A204.1 (cell line): ENCODE measurements around the gene LRRC8C.

Experiments used
- FAIRE-seq: peaks from 2 replicates; lab custom pipeline; 2012; peaks lifted over from hg19 to GRCh38; lab: Jason Lieb, UNC

LRRC8C gene

DNA sequence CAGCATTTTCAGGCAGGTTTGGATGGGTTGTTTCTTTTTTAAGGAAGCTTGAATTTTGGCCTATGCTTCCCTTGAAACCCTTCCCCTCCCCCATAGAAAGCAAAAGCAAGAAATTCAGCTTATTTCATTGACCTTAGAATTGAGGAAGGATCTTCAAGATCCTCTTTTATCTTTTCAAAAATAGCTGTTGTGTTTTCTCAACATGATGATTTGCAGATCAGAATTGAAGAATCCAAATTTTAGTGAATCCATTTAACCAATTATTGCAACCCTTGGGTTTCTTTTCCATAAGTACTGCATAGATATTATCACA is 73.7 kb downstream of the LRRC8C start:
- no peak for FAIRE-seq

DNA sequence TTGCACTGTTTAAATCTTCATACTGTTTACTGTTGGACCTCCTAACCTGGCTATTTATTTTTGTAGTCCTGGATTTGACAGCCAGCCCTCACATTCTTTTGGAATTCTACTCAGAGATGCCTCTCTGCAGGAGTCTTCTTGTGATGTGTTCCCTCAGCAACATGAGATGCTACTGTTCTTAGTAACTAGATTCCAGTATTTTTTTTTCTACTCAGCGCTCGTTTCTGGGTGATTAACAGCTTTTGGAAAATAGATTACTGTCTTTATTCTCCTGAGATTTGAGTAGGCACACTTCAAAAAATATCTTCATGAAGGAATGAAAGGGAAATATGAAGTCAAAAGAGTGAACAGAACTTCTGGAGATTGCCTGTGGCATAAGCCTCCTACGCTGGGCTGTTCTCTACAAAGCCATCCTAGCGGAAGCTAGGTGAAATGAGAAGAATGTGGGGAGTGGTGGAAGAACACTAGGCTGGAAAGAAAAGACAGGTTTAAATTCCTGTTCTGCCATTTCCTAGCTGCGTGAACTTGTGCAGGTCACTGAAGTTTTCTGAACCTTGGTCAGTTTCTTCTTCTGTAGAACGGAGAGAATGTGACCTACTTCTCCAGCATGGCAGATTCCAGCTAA is 75.9 kb downstream of the LRRC8C start:
- no peak for FAIRE-seq

DNA sequence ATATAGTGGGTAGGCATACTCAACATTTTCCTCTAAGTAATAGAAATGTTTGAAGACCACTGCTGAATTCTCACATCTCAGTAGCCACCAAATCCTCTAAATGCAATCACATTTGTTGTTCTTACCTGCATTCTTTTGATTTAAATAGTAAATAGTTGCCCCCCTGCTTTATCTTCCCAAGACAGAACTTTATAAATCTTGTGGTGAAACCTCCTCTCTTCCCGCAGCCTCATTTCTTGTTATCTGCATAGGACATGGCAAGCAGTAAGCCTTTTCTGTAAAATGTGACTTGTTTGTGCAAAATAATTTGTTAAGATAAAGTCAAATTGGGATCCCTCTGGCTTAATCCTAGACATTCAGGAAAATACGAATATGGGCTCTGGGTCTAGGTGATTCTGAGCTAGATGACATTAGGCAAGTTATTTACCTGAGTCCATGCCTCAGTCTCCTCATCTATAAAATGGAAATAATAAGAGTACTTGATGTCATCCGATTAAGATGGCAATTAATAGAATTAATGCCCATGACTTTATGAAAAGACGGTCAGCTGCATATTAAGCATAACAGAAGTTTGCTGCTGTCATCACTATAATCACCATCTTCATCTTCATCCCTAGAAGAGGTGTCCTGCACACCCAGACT is 77.7 kb downstream of the LRRC8C start:
- FAIRE-seq, result no peak

DNA sequence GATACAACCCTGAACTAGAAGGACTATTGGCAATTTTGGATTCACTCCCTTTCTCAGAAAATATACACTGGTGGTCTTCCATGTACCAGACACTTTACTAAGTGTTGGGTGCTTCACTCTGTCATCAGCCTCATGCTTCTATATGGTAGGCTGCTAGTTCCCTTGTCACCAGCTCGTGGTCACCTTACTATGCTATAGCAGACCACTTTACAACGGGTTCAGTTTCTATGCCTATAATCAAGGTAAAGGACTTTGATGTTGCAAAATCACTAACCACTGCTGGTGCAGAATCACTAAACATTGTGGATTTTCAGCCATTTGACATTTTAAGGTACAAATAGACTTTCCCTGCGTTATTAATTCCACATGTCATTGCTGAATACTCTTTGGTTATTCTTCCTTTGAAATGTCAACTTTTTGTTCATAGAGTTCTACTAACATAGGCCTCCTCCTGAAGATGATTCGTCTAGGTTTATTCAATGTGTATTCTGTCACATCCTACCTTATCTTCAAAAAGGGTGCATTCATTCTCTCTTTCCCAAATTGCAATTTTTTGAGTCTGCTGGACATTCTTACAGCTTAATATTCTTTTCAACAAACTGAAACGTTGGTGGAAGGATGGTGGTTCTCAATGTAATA is 78.3 kb downstream of the LRRC8C start:
- FAIRE-seq, result no peak

DNA sequence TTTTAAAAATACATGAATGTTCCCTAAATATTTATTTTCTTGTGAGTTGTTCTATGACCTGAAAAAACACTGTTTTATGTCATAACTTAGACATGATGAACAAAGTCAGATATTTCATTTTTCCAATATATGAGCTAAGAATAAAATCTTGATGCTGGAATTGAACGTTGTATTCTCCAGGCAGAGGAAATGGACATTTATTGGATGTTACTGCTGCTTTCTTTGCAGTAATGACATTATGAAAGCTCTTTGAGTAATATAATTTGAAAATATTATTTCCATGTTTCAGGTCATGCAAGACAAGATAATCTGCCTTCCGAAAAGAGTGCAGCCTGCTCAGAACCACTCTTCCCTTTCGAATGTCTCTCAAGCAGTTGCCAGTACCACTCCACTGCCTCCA is 79.5 kb downstream of the LRRC8C start:
- no peak for FAIRE-seq

DNA sequence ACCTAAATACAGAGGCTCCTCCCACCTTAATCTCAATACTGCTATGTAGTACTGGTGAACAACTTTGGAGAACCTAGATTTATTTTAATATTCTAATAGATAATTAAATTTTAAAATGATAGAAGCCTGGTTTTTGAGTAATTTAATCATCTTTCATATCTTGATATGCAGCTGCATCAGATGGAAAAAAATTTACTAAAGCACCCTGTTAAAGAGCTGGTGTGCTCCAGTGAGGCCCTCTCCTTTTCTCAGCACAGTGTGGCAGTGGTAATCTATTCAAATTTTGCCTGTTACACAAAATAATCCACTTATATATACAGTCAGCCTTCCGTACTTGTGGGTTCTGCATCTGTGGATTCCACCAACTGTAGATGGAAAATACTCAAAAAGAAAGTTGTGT is 82.8 kb downstream of the LRRC8C start:
- FAIRE-seq, result no peak

DNA sequence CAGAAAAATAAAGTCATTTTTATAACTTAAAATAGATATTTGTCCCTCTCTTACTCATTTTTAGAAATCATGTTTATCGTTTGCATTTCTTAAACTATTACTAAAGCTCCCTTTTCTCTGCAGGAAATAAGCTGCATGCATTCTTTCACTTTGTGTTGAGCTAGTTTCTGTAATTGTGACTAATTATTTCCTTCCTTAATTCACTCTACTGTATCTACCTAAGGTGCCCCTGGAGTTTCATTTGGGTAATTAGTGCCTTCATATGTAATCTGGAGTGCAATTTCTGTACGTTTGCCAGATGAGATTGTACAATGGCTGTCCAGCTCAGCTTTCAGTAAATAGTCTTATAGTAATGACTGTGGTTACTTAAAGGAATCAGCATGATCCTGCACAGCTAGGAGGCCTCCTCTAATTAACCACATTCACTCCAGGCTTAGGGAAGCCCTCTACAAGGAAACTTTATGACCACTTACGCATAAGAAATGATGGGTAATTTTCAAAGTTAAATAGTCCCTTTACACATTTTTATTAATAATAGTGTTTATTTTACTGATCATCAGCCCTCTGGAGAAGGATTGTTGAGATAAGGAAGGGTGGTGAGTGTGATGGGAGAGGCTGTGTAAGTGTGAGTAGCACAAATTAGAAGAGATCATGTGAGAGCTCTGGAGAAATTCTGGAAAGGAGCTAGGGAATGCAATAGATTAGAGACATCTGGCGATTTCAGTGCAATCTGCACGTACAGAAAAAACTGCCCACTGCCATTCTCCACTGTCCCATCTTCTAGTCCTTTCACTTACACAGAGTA is 86.8 kb downstream of the LRRC8C start:
- no peak for FAIRE-seq

DNA sequence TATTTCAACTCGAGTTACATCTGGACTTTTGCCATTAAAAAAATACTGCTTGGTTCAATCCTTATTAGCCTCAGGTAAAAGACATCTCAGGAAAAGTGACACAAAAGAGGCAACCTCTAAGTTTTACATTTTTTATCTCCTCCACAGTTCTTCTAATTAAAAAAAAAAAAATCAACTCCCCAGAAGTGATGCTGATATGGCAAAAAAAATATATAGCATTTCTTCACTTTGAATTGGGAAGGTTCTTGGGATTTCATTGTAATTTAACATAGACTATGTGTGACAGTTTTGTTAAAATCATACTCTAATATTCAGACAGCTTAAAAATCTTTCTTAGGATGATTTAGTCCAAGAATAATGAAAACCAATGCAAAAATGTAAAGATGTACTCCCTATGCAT is 87.9 kb downstream of the LRRC8C start:
- no peak for FAIRE-seq

DNA sequence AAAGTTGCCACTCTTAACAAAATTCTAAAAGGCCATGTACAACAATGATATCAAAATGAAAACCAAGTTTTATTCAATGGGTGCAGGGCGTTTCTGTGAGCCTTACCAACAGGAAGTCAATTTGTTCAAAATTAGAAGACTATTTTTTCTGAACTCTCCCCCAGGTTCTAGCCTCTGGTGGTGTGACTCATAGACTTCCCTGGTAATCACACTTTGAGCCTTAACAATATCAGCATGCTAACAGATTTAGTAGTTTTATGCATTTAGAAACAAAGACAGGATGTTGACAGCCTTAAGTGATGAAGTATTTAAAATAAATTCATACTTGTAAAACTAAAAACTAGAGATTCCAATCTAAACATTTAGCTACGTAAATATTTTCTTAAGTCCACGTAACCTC is 88.4 kb downstream of the LRRC8C start:
- no peak for FAIRE-seq

DNA sequence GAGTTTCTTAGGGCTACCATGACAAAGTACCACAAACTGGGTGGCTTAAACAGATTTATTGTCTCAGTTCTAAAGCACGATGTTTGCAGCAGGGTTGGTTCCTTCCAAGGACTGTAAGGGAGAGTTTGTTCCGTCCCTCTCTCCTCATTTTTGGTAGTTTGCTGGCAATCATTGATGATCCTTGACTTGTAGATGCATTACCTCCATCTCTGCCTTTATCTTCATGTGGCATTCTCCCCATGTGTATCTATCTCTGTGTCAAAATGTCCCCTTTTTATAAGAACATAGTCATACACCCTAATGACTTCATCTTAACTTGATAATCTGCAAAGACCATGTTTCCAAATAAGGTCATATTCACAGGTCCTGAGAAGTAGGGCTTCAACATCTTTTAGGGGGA is 90.2 kb downstream of the LRRC8C start:
- no peak for FAIRE-seq

DNA sequence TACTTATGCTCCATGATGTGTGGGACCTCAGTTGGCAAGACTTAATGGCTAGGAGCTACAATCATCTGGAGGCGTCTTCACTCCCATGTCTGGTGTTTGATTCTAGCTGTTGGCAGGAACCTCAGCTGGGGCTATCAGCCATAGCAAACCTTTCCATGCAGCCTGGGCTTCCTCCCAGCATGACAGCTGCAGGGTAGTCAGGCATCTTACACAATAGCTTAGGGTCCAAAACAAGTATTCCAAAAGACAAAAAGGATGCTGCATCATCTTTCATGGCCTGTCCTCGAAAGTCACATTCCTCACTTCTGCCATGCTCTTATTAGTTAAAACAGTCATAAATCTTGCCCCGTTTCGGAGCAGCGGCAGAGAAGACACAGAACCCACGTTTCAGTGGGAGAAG is 90.9 kb downstream of the LRRC8C start:
- FAIRE-seq, result no peak

DNA sequence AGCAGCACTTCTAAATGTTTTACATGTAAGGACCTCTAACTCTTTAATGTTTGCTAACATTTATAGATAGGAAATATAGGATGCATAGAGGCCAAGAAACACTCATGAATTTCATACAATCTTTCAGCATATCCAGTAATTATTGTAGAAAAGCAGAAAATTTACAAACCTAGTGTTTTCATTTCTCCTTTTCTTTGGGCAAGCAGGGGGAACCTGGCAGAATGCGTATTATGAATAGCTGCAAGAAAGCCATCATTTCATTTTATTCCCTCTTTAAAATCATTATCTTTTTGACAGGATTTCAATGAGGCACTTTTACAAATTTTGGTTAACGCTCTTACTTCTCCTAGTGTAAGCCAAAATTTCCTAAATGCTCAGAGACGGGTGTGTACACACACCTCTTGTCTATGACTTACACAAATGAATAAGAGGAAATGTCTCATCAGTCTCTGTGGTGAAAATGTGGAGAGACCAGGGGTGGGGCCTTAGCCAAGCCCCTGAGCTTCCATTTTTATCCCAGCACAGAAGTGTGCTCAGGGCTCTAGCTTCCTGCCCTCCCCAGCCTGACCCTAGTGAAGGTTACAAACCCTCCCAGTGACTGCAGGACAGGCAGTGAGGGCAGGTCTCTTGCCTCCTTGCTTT is 91.6 kb downstream of the LRRC8C start:
- no peak for FAIRE-seq

DNA sequence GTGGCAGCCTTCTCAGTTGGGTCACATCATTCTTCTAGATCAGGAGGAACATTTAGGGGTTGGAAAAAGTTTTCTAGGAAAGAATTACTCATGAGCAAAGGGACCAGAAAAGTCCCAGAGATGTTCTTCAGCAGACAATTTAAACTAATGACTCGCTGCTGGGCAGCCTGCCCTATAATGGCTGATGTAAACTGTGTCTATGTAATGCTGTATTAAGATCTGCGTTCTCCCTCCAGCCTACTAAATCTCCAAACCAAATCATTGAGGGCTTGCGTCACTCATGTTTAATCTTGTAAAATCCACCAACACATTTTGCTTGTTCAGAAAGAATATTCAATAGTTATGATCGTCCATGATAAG is 92.1 kb downstream of the LRRC8C start:
- no peak for FAIRE-seq

DNA sequence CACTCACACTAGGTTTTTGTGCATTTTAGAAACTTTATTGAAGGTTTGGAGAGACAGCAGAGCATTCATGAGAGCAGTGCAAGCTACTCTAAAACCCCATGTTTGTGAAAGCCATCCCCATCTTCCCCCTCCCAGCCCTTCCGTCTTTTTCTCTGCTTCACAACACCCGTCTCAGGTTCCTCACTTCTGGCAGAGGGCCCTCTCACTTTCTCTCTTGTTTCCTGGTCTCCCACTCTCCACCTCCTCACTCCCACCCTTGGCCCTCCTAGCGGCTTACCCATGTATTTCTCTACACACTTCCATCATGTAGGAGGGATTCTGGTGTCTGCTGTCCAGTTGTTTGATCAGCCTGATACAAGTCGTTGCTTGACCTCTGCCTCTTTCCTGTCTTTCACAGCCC is 92.7 kb downstream of the LRRC8C start:
- FAIRE-seq, result no peak

DNA sequence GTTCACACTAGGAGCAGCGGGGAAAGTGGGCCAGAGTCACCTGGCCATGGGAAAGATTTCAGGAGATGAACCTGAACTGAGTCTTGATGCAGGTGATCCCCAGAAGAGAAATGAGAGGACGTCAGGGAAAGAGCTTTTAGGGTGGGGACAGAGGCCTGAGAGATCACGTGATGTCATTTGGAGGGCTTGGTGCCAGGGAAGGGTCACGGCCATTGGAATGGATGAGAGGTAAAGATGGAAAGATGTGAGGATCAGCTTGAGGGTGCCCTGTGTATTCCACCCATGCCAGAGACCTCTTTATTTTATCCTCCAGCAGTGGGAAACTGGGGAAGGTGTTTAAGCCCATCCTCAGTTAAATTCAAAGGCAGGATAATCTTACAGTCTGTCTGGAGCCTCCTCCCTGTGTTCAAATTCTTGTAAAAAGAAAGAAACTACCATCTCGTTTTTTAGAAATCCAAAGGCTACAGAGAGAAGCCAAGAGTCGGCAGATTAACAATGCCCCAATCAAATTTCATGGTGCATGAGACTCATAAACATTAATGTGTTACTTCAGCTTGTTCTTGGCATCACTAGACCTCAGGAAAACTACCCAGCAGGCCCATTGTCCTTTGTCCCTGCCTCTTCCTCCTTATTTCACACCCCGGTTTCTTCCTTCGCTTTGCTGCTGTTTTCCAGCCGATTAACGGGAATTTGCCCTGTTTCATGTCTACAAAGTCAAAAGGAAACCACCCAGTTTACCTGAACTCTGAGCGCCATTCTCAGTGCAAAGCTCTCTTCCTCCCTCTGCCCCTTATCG is 94.8 kb downstream of the LRRC8C start:
- FAIRE-seq, result no peak

DNA sequence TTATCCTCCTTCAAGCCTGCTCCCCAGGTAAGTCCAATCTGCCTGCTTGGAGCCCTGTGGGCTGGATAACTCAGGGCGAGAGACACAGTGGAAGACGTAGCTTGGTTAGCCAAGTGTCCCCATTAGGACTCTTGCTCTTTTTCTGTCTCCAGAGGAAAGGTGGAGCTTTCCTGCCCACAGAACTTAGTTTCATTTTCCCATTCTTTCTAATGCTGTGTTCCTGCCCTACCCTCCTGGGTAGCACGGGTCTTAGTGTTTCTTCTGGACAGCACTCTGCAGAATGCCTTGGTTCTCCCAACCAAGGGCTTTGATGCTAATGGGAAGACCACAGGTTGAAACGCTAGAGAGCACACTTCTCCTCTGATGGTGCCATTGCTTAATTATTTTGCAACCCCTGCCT is 95.5 kb downstream of the LRRC8C start:
- FAIRE-seq, result no peak

DNA sequence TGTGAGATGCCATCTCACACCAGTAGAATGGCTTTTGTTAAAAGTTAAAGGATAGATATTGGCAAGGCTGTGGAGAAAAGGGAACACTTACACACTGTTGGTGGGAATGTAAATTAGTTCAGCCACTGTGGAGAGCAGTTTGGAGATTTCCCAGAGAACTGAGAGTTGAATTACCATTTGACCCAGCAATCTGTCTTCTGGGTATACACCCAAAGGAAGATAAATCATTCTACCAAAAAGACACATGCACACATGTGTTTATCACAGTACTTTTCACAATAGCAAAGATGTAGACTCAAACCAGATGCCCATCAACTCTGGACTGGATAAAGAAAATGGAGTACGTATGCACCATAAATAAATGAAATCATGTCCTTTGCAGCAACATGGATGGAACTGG is 99.3 kb downstream of the LRRC8C start:
- no peak for FAIRE-seq

DNA sequence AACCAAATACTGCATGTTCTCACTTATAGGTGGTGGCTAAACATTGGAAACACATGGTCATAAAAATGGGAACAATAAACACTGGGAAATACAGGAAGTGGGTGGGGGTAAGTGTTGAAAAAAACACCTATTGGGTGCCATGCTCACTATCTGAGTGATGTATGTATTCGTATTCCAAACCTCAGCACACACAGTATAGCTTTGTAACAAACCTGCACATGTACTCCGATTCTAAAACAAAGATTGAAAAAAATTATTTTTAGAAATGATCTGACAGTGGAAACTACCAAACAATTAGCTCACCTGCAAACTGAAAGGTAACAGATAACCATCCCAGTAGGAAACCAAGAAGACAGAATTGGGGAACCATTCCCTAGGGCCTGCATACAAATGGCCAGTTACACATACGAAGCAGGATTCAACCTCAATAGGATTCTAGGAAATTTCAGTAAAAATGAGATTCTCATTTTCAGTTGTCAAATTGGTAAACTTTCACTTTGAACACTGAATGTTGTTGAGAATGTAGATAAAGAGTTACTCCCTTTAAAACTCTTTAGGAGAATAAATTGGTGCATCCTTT is 99.8 kb downstream of the LRRC8C start:
- no peak for FAIRE-seq

DNA sequence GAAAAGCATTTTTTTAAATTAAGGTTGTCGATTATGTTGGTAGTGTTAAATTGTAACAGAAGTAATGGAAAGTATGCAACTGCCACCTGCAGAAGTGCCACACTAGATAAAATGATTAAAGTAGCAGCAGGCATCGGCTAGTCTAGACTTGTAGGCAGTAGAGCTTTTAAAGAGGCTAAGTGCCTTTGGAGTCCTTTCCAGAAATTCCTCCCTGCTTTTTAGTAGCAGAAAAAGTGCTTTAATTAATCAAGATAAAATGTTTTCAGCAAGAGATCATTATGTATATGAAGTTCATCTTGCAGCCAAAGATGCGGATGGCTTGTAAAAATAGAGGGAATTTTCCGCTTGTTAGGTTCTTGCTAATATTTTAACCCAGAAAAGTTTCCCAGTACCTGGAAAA is 100.8 kb downstream of the LRRC8C start:
- no peak for FAIRE-seq

DNA sequence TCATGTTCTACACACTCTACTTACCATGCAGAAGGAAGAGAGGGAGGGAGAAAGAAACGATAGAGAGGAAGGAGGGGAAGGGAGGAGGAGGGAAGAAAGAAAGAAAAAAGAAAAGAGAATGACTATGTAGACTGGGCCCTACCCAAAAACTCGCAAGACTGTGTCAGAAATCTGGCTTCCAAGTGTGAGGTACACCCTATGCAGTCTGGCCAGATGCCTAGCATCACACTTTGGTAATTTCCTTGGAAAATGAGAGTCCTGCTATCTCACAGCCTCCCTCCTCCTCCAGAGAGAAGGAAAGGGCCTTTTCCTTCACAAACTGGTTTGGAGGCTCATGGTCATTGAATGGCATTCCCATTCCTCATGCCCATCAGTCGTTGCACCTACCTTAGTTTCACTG is 101.5 kb downstream of the LRRC8C start:
- no peak for FAIRE-seq

DNA sequence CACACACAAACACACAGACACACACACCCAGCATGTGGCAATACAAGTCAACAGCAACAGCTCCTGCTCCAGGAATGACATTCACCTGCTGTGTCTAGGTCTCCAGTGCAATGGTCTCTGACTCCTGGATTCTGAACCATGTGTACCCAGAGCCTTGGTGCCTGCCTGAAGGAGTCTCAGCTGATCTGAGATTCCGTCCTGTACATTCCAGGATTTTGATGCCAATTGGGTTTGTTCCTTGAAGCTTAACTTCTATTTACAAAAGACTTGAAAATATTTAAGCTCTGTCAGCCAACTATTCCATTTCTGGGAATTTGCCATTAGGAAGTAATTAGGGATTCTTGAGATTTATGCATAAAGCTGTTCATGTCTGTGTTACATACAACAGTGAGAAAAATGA is 102.6 kb downstream of the LRRC8C start:
- no peak for FAIRE-seq
